A549 (cell line): ENCODE measurements around the gene C11orf65.

Experiments used
- CHD2 ChIP-seq: fragments of 150-350 bp; IDR thresholded peaks from 2 replicates; pipeline ENCODE4 v1.6.1; 2014; ENCODE audit warnings: low read length; ENCODE audit not compliant: partially characterized antibody
- JUNB ChIP-seq: fragments of >200 bp; sonication (Bioruptor Twin); formaldehyde crosslinking; IDR thresholded peaks from 2 replicates; pipeline ENCODE4 v1.6.1; 2016
- MYC ChIP-seq: IDR thresholded peaks from 2 replicates; pipeline ENCODE4 v1.6.1; 2012; ENCODE audit warnings: mild to moderate bottlenecking, inconsistent platforms, low read length, improper control_type of control experiment, borderline replicate concordance
- POLR2A ChIP-seq: IDR thresholded peaks from 2 replicates; pipeline ENCODE4 v1.6.1; 2012; ENCODE audit warnings: mild to moderate bottlenecking, low read length
- RAD21 ChIP-seq, 2 experiments: fragments of >200 bp in 1 of 2; sonication (Bioruptor Twin) in 1 of 2; formaldehyde crosslinking in 1 of 2; IDR thresholded peaks in 1 of 2; conservative IDR thresholded peaks in 1 of 2; 2 replicates in 1 of 2; 3 replicates in 1 of 2; pipeline ENCODE4 v1.6.1; 2012 to 2018; ENCODE audit warnings: inconsistent platforms in 1 of 2
- RCOR1 ChIP-seq: fragments of 150-350 bp; IDR thresholded peaks from 2 replicates; pipeline ENCODE4 v1.6.1; 2014; ENCODE audit warnings: antibody characterized with exemption, low read length, low read depth
- RFX5 ChIP-seq: fragments of 450-650 bp; IDR thresholded peaks from 2 replicates; pipeline ENCODE4 v1.7.1; 2014; ENCODE audit warnings: antibody characterized with exemption, mild to moderate bottlenecking, moderate library complexity
- TF ChIP-seq, protein P1 (sequence below): fragments of >200 bp; sonication (Bioruptor Twin); formaldehyde crosslinking; IDR thresholded peaks from 3 replicates; pipeline ENCODE4 v1.5.1; 2016
- TF ChIP-seq, protein P2 (sequence below): fragments of 200-600 bp; sonication (generic); IDR thresholded peaks from 2 replicates; pipeline ENCODE4 v1.6.1; 2016; ENCODE audit warnings: antibody characterized with exemption, mild to moderate bottlenecking, moderate library complexity

DNA sequence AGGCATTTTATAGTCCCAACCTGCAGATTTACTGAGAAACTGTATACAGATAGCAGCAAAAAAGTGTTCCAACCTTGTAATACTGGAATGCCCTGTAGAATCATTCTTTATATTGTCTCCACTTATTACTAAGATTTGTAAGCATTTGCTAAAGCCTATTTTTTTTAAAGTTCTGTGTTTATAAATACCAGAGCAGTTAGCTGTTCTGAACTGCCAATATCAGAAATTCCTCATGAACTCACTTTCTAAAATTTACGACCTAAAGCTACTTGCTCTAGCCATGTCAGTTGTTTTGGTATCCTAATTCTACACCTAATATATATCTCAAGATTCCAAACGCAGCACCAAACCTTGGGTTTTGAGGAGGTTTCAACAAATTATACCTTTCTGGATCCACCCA, 103.2 kb downstream of the C11orf65 start:
- TF ChIP-seq POLR2A, result no peak
- no peak for TF ChIP-seq RFX5
- TF ChIP-seq MYC, result no peak
- TF ChIP-seq, protein P1, sequence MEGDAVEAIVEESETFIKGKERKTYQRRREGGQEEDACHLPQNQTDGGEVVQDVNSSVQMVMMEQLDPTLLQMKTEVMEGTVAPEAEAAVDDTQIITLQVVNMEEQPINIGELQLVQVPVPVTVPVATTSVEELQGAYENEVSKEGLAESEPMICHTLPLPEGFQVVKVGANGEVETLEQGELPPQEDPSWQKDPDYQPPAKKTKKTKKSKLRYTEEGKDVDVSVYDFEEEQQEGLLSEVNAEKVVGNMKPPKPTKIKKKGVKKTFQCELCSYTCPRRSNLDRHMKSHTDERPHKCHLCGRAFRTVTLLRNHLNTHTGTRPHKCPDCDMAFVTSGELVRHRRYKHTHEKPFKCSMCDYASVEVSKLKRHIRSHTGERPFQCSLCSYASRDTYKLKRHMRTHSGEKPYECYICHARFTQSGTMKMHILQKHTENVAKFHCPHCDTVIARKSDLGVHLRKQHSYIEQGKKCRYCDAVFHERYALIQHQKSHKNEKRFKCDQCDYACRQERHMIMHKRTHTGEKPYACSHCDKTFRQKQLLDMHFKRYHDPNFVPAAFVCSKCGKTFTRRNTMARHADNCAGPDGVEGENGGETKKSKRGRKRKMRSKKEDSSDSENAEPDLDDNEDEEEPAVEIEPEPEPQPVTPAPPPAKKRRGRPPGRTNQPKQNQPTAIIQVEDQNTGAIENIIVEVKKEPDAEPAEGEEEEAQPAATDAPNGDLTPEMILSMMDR, result no peak
- TF ChIP-seq RAD21 (conservative IDR thresholded peaks at IDR 0.05 in 1 of 2, IDR thresholded peaks at IDR 0.05 in 1 of 2), result no peak
- TF ChIP-seq, protein P2, sequence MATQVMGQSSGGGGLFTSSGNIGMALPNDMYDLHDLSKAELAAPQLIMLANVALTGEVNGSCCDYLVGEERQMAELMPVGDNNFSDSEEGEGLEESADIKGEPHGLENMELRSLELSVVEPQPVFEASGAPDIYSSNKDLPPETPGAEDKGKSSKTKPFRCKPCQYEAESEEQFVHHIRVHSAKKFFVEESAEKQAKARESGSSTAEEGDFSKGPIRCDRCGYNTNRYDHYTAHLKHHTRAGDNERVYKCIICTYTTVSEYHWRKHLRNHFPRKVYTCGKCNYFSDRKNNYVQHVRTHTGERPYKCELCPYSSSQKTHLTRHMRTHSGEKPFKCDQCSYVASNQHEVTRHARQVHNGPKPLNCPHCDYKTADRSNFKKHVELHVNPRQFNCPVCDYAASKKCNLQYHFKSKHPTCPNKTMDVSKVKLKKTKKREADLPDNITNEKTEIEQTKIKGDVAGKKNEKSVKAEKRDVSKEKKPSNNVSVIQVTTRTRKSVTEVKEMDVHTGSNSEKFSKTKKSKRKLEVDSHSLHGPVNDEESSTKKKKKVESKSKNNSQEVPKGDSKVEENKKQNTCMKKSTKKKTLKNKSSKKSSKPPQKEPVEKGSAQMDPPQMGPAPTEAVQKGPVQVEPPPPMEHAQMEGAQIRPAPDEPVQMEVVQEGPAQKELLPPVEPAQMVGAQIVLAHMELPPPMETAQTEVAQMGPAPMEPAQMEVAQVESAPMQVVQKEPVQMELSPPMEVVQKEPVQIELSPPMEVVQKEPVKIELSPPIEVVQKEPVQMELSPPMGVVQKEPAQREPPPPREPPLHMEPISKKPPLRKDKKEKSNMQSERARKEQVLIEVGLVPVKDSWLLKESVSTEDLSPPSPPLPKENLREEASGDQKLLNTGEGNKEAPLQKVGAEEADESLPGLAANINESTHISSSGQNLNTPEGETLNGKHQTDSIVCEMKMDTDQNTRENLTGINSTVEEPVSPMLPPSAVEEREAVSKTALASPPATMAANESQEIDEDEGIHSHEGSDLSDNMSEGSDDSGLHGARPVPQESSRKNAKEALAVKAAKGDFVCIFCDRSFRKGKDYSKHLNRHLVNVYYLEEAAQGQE, result no peak
- no peak for TF ChIP-seq RCOR1
- TF ChIP-seq CHD2, result no peak
- TF ChIP-seq JUNB, result no peak
